K562 (cell line): ENCODE measurements around the gene PTPN7. TPM values are rescaled to one million over a fixed set of nuclear protein-coding genes. Genes with fewer than 3 reads are reported as not detected.

Experiments
- BDP1 ChIP-seq: IDR thresholded peaks from 3 replicates; pipeline ENCODE4 v1.6.1; 2011; ENCODE audit not compliant: insufficient read length, insufficient read depth
- EHMT2 ChIP-seq: fragments of 450-650 bp; IDR thresholded peaks from 2 replicates; pipeline ENCODE4 v1.6.1; 2018; ENCODE audit warnings: antibody characterized with exemption
- FOXO4 ChIP-seq: fragments of 450-650 bp; formaldehyde crosslinking; IDR thresholded peaks from 2 replicates; pipeline ENCODE4 v1.4.0; 2020; ENCODE audit warnings: mild to moderate bottlenecking, moderate library complexity
- GATAD2B ChIP-seq: fragments of 450-650 bp; IDR thresholded peaks from 2 replicates; pipeline ENCODE4 v1.6.1; 2017; ENCODE audit warnings: mild to moderate bottlenecking, borderline replicate concordance
- MAX ChIP-seq: sonication (generic); formaldehyde crosslinking; IDR thresholded peaks from 2 replicates; pipeline ENCODE4 v1.9.0; 2022; ENCODE audit warnings: mild to moderate bottlenecking, missing genetic modification reagents
- NR4A1 ChIP-seq, 2 experiments: fragments of 250-450 bp in 1 of 2; fragments of 450-650 bp in 1 of 2; sonication (Bioruptor Pico) in 1 of 2; IDR thresholded peaks; 2 replicates each; pipeline versions ENCODE4 v1.4.0 to v1.6.1; 2016 to 2020; ENCODE audit warnings: mild to moderate bottlenecking in 2 of 2, missing compliant biosample characterization in 1 of 2, missing genetic modification characterization in 1 of 2, moderate library complexity in 1 of 2
- SIX5 ChIP-seq, 2 experiments: IDR thresholded peaks; 2 replicates each; pipeline ENCODE4 v1.6.1; 2011; ENCODE audit warnings: low read length in 2 of 2, borderline replicate concordance in 1 of 2, low read depth in 1 of 2, mild to moderate bottlenecking in 1 of 2, moderate library complexity in 1 of 2; ENCODE audit not compliant: insufficient read depth in 1 of 2
- ZBTB34 ChIP-seq: fragments of 250-450 bp; sonication (Bioruptor Pico); IDR thresholded peaks from 2 replicates; pipeline ENCODE4 v1.8.0; 2021; ENCODE audit warnings: mild to moderate bottlenecking, moderate library complexity
- ZNF212 ChIP-seq: fragments of 450-650 bp; formaldehyde crosslinking; IDR thresholded peaks from 2 replicates; pipeline ENCODE4 v1.4.0; 2020; ENCODE audit warnings: mild to moderate bottlenecking
- ZNF224 ChIP-seq: sonication (generic); formaldehyde crosslinking; IDR thresholded peaks from 2 replicates; pipeline ENCODE4 v1.8.0; 2022; ENCODE audit warnings: mild to moderate bottlenecking, missing genetic modification reagents
- polyA plus RNA-seq, 8 experiments: library from polyadenylated mRNA; depleted of rRNA in 4 of 8; stranded (reverse) in 5 of 8; unstranded in 3 of 8; fragments of >200 nt; fragmentation: Nextera tagmentation in 2 of 8; fragmentation: Illumina TruSeq in 1 of 8; extraction: Ambion mirVana in 2 of 8; extraction: Trizol in 1 of 8; gene quantifications; 2 replicates each; pipeline versions ENCODE4 v1.2.1 to v1.2.3, GENCODE V29; 2011 to 2014; ENCODE audit warnings: inconsistent platforms in 1 of 8, missing spikeins in 1 of 8
- total RNA-seq, 7 experiments: library from RNA; depleted of rRNA in 6 of 7; stranded (reverse); fragments of >200 nt in 6 of 7; fragmentation: Illumina TruSeq in 2 of 7; extraction: Trizol in 2 of 7; gene quantifications; 2 replicates each; pipeline versions ENCODE4 v1.2.1 to v1.2.3, GENCODE V29; 2011 to 2021; ENCODE audit warnings: low replicate concordance in 1 of 7
- TF ChIP-seq, protein P1 (sequence below), 2 experiments: IDR thresholded peaks in 1 of 2; conservative IDR thresholded peaks in 1 of 2; 2 replicates each; pipeline ENCODE4 v1.6.1; 2016; ENCODE audit warnings: low read depth in 2 of 2, mild to moderate bottlenecking in 1 of 2, missing compliant biosample characterization in 1 of 2, missing genetic modification characterization in 1 of 2, moderate library complexity in 1 of 2
- TF ChIP-seq, protein P2 (sequence below): fragments of 250-450 bp; sonication (Bioruptor Pico); IDR thresholded peaks from 2 replicates; pipeline ENCODE4 v1.5.0; 2021; ENCODE audit warnings: mild to moderate bottlenecking, moderate library complexity

The PTPN7 gene
- total and polyA plus RNA-seq, 9 of the 15 experiments (the other 6 are each of a cell fraction or from before 2014, with no cell fraction given) = 18.7 to 144 (median 120) TPM

GRCh38 chr1:202164271-202165037 is 4.1 kb upstream of the PTPN7 start (continued):
- 0 out of 2 replicates have a peak, but pooled peaks have one; percentile 20 for TF ChIP-seq EHMT2
- TF ChIP-seq NR4A1 (CRISPR knock-in tag; IDR thresholded peaks at IDR 0.05) = no peak
- peak; percentile 56; the same call in 1 of the 2 replicates for TF ChIP-seq NR4A1 (tag; IDR thresholded peaks at IDR 0.05)
- no peak for TF ChIP-seq SIX5 (IDR thresholded peaks at IDR 0.05; ENCODE audit: borderline replicate concordance in 1 of 2, insufficient read depth in 1 of 2, low read depth in 1 of 2, low read length in 2 of 2)
- TF ChIP-seq FOXO4 = no peak
- TF ChIP-seq, protein P1, sequence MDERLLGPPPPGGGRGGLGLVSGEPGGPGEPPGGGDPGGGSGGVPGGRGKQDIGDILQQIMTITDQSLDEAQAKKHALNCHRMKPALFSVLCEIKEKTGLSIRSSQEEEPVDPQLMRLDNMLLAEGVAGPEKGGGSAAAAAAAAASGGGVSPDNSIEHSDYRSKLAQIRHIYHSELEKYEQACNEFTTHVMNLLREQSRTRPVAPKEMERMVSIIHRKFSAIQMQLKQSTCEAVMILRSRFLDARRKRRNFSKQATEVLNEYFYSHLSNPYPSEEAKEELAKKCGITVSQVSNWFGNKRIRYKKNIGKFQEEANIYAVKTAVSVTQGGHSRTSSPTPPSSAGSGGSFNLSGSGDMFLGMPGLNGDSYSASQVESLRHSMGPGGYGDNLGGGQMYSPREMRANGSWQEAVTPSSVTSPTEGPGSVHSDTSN (CRISPR knock-in tag; IDR thresholded peaks at IDR 0.05; ENCODE audit: low read depth) = no peak
- TF ChIP-seq, protein P1 (tag; conservative IDR thresholded peaks at IDR 0.05; ENCODE audit: low read depth) = no peak
- no peak for TF ChIP-seq ZNF224 (CRISPR knock-in tag)
- TF ChIP-seq ZNF212 (CRISPR knock-in tag) = no peak
- TF ChIP-seq ZBTB34 (CRISPR knock-in tag) = no peak
- TF ChIP-seq, protein P2, sequence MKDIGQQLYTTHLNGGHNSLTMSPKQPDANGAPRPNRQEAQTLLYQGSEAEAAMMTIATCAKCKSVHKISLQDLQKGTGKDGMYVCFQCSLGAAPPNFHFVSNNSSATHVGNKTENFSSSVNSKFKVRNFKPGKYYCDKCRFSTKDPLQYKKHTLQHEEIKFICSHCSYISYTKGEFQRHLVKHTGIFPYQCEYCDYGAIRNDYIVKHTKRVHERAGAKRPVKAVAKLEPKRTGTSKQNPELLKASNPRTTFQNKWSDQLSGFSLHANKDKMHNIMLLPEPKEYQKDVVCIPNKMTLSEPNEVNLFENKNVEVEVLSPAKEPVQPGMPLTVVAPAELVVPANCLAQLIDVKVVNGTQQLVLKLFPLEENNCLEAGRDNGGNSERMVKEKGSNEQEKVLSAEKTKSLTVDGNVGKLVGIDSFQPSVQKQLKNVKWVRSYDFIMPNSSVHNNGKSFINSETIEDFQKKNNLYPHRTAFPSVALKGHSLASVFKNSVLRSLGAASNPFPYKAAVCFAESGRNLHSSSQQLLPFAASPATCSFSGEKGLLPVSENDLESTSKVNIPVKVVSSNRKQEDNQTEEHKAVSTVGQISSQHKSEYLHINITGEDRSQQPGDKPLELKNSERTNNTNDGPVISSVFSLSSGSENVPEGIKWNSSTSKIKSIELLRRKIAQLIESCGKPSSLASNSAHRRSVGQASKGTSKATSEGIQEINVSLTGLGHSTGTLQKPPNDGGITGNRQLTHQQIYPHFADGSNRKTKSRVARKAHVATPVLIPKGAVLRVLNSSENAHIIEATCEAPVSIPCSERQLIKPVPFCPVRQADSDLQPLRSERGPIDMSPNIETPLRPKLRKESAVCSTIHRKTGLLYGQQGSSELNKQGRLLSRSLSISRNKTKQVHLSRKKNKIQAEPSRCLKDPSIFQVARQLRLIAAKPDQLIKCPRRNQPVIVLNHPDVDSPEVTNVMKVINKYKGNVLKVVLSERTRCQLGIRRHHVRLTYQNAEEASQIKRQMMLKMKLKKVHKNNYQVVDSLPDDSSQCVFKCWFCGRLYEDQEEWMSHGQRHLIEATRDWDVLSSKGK (CRISPR knock-in tag) = 0 out of 2 replicates have a peak, but pooled peaks have one; percentile 42
- 0 out of 2 replicates have a peak, but pooled peaks have one; percentile 25 for TF ChIP-seq GATAD2B
- TF ChIP-seq MAX (CRISPR knock-in tag) = peak; percentile 63
- no peak for TF ChIP-seq BDP1
